GM12891 (cell line): ENCODE measurements around the gene CD48.
"Not testable (repeated sequence)": the region's sequence is repeated elsewhere in the genome, so short reads cannot be mapped to it uniquely, and the experiment has no call there.

Experiments used
- POLR2AphosphoS5 ChIP-seq: IDR thresholded peaks from 2 replicates; pipeline ENCODE4 v1.6.1; 2011; ENCODE audit warnings: low read depth, low read length, control low read depth
- TAF1 ChIP-seq: IDR thresholded peaks from 2 replicates; pipeline ENCODE4 v1.6.1; 2011; ENCODE audit warnings: low read depth, low read length, control low read depth

GRCh38 chr1:160705212-160705621 is 6.4 kb downstream of the CD48 start:
- TF ChIP-seq TAF1, POLR2AphosphoS5: not testable (repeated sequence)
